ENCODE measurements around the gene ZBTB40.

ZBTB40 gene

GRCh38 chr1:22436948-22437347 is 14.7 kb upstream of the ZBTB40 start:
- Histone ChIP-seq H3K36me3 (ENCODE audit: control insufficient read depth in 2 of 2, insufficient read depth in 1 of 2, low read length in 2 of 2) (no peaks in the 10 kb centered on the region), H3K4me1 (ENCODE audit: control insufficient read depth, insufficient read depth, low read length) (no peaks in the 10 kb centered on the region), H3K4me3 (ENCODE audit: low read depth, low read length) (no peak overlapping the region), H3K27ac (ENCODE audit: extremely low read depth, low read depth, low read length) (no peak overlapping the region), H3K9me3 (ENCODE audit: control insufficient read depth, insufficient read depth, low read depth, low read length) (no peaks in the 10 kb centered on the region)
- POLR2A ChIA-PET: no interaction called here
- CTCF ChIA-PET: interaction anchor here (0.6 kb wide), 2 partner anchors 12 to 203 kb away, joined by 3 read pairs; no protein-coding TSS in a partner anchor
- TF ChIP-seq ATF2 (tag by site-specific recombination; IDR thresholded peaks at IDR 0.05; ENCODE audit: low read depth) (0 out of 2 replicates have a peak, but pooled peaks have one; percentile 7), ZNF341 (tag by site-specific recombination; IDR thresholded peaks at IDR 0.05; ENCODE audit: low read depth) (no peak)

GRCh38 chr1:22437573-22437972 is 14.1 kb upstream of the ZBTB40 start:
- Histone ChIP-seq H3K4me3 (ENCODE audit: low read depth, low read length) (no peak overlapping the region), H3K27ac (ENCODE audit: extremely low read depth, low read depth, low read length) (no peak overlapping the region), H3K9me3 (ENCODE audit: control insufficient read depth, insufficient read depth, low read depth, low read length) (no peaks in the 10 kb centered on the region), H3K4me1 (ENCODE audit: control insufficient read depth, insufficient read depth, low read length) (no peaks in the 10 kb centered on the region), H3K36me3 (ENCODE audit: control insufficient read depth in 2 of 2, insufficient read depth in 1 of 2, low read length in 2 of 2) (no peaks in the 10 kb centered on the region)
- ChIA-PET CTCF (no interaction called here), POLR2A (no interaction called here)
- no peak for TF ChIP-seq ZNF341 (tag by site-specific recombination; IDR thresholded peaks at IDR 0.05; ENCODE audit: low read depth)
- TF ChIP-seq ZIC2 (tag by site-specific recombination; IDR thresholded peaks at IDR 0.05): no peak
- TF ChIP-seq ZNF521 (tag by site-specific recombination; IDR thresholded peaks at IDR 0.05): no peak
- TF ChIP-seq ZNF621 (tag by site-specific recombination; IDR thresholded peaks at IDR 0.05): no peak
- TF ChIP-seq, protein P1, sequence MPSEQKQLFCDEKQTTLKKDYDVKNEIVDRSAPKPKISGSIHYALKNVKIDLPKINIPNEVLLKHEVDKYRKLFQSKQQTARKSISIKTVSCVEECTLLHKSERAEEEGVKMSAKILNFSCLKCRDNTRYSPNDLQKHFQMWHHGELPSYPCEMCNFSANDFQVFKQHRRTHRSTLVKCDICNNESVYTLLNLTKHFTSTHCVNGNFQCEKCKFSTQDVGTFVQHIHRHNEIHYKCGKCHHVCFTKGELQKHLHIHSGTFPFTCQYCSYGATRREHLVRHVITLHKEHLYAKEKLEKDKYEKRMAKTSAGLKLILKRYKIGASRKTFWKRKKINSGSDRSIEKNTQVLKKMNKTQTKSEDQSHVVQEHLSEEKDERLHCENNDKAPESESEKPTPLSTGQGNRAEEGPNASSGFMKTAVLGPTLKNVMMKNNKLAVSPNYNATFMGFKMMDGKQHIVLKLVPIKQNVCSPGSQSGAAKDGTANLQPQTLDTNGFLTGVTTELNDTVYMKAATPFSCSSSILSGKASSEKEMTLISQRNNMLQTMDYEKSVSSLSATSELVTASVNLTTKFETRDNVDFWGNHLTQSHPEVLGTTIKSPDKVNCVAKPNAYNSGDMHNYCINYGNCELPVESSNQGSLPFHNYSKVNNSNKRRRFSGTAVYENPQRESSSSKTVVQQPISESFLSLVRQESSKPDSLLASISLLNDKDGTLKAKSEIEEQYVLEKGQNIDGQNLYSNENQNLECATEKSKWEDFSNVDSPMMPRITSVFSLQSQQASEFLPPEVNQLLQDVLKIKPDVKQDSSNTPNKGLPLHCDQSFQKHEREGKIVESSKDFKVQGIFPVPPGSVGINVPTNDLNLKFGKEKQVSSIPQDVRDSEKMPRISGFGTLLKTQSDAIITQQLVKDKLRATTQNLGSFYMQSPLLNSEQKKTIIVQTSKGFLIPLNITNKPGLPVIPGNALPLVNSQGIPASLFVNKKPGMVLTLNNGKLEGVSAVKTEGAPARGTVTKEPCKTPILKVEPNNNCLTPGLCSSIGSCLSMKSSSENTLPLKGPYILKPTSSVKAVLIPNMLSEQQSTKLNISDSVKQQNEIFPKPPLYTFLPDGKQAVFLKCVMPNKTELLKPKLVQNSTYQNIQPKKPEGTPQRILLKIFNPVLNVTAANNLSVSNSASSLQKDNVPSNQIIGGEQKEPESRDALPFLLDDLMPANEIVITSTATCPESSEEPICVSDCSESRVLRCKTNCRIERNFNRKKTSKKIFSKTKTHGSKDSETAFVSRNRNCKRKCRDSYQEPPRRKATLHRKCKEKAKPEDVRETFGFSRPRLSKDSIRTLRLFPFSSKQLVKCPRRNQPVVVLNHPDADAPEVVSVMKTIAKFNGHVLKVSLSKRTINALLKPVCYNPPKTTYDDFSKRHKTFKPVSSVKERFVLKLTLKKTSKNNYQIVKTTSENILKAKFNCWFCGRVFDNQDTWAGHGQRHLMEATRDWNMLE (tag by site-specific recombination; conservative IDR thresholded peaks at IDR 0.05; ENCODE audit: low read depth): no peak
- no peak for TF ChIP-seq ZFP41 (tag by site-specific recombination; IDR thresholded peaks at IDR 0.05; ENCODE audit: borderline replicate concordance)
- no peak for TF ChIP-seq ZNF555 (tag by site-specific recombination; conservative IDR thresholded peaks at IDR 0.05)
- no peak for TF ChIP-seq ZNF292 (tag by site-specific recombination; IDR thresholded peaks at IDR 0.05; ENCODE audit: borderline replicate concordance, low read depth)
- no peak for TF ChIP-seq ZNF274 (IDR thresholded peaks at IDR 0.05; ENCODE audit: low read length)
- TF ChIP-seq ZNF274 (tag by site-specific recombination; IDR thresholded peaks at IDR 0.05; ENCODE audit: borderline replicate concordance): no peak
- no peak for TF ChIP-seq ZNF768 (tag by site-specific recombination; IDR thresholded peaks at IDR 0.05)
- no peak for TF ChIP-seq ZBTB49 (tag by site-specific recombination; IDR thresholded peaks at IDR 0.05; ENCODE audit: low read depth)
- no peak for TF ChIP-seq ZNF658 (tag by site-specific recombination; IDR thresholded peaks at IDR 0.05)
